Suppressor macrophage treated with lipopolysaccharide for 4 hours (primary cell): ENCODE data around the gene TOP3B.
"Not testable (repeated sequence)": the region's sequence is repeated elsewhere in the genome, so short reads cannot be mapped to it uniquely, and the experiment has no call there.

Source experiments
- DNase-seq: peaks from one replicate; pipeline ENCODE4 v3.0.0-alpha.2; 2020

TOP3B gene

DNA sequence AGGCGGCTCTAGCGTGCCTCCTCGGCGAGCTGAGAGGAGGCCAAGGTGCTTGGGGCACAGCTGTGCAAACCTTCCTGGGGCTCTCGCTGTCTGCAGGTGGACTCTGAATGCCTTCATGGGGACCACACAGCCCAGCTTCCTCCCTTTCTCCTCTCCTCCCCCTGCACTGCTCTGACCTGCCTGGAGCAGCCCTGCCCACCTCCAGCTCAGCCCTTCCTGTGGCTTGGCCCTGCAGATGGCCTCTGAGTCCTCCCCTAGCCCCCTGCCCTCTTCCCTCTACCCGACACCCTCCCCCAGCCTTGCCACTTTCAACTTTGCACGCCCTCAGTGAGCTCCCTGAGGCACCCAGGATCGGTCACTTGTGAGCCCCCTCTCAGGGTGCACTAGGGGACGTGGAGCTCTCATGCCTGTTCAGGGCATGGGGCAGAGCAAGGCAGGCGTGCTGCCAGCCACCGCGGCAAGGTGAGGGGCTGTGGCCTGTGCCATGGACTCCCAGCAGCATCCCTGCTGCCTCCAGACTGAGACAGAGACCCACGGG is 61.3 kb downstream of the TOP3B start:
- DNase-seq, result no peak

DNA sequence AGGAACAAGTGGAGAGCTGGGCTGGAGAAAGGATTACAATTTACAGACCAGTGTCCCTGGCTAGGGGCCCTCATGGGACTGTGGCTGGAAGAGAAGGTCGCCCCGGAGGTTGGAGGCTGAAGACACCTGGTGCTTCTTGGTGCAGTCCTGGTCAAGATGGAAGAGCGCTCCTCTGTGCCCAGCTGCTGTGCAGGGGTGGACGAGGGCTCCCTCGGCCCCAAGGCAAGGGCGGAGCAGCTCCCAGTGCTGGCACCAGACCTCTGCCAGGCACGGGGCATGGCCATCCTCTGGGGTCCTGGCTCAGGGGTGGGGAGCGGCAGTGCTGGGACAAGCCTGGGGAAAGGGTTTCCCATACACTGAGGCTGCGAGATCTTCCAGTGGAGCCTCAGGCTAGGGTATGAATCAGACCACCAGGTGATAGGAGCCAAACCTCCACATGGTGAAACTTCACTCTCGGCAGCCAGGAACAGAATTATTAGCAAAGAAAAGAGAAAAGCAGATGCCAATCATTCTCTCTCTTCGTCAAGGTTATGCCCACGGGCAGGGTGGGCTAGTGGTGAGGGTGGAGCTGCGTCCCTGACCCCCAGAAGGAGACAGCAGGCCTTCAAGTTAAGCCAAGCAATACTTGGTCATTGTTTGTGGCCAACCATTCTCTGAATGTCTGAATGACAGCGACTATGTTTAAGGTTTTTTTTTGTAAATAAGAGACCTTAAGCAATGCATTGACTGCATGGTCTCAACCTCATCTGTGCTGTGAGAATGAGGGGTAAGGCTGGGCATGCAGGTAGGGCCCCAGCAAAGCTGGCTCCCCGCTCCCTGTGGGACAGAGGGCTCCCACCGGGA is 62.0 kb downstream of the TOP3B start:
- DNase-seq, result no peak

DNA sequence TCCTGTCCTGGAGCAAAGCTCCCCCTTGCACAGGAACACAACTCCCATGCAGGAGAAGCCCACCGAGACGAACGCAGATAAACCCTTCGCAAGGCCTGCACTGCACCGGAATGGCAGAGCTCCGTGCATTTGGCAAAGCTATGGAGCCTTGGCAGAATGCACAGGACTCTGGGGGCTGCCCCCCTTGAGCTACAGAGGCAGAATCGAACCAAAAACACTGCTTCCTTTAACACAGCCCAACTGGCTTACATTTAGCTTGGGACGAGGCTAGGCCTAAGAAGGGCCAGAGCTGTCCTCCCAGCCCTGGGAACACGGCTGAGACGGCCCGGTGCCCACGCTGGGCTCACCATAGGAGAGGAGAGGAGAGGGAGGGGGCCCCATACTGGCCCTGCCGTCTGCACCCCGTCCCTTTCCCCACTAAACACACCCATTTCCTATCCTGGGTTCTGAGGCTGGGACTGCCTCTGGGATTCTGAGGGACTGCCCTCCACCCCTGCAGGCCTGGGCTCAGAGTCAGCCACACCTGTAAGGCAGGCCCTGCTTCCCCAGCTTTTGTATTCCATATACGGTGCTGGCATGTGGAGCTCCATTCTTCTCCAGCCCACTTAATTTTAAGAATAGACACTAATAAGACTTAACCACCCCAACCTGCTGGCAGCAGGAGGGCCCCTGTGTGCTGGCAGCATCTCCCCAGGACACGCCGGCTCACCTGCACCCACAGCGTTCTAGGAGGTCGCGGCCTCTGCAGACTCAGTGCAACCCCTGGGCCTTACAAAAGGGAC is 62.9 kb downstream of the TOP3B start:
- DNase-seq, result no peak

DNA sequence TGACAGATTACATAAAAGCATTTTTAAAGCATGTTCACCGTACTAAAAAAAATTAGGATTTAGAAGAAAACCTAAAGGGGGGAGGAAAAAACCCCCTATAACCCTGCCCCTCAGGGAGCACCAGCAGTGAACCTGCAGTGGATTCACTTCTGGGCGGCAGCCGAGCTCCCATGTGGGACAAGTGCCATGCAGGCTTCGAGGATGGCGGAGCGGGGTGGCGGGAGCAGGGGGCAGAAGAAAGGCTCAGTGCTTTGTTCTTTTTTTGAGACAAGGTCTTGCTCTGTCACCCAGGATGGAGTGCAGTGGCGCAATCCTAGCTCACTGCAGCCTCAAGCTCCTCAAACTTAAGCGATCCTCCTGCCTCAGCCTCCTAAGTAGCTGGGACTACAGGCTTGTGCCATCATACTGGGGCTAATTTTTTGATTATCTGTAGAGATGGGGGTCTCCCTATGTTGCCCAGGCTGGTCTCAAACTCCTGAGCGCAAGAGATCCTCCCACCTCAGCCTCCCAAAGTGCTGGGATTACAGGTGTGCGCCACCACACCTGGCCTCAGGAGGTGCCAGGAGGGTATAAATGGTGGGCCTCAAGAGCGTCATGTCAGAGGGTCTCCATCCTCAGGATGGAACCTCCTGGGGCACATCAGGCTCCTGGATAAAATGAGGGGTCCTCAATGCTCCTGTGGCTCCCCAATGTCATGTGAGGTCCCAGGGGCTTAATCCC is 64.0 kb downstream of the TOP3B start:
- no peak for DNase-seq

DNA sequence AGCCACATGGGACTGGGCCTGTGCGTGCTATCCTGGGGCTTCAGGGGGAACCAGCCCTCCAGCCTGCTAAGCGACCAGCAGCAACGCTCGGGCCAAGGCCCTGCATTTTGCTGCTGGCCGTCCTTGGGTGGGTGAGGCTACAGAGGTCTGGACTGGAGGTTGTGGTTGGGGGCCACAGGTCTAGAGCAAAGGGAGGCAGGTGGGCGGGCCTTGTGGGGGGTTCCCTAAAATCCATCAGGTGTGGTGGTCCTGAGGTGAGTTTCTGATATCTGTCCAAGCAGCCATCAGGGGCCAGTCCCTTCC is 64.7 kb downstream of the TOP3B start:
- DNase-seq, result no peak

DNA sequence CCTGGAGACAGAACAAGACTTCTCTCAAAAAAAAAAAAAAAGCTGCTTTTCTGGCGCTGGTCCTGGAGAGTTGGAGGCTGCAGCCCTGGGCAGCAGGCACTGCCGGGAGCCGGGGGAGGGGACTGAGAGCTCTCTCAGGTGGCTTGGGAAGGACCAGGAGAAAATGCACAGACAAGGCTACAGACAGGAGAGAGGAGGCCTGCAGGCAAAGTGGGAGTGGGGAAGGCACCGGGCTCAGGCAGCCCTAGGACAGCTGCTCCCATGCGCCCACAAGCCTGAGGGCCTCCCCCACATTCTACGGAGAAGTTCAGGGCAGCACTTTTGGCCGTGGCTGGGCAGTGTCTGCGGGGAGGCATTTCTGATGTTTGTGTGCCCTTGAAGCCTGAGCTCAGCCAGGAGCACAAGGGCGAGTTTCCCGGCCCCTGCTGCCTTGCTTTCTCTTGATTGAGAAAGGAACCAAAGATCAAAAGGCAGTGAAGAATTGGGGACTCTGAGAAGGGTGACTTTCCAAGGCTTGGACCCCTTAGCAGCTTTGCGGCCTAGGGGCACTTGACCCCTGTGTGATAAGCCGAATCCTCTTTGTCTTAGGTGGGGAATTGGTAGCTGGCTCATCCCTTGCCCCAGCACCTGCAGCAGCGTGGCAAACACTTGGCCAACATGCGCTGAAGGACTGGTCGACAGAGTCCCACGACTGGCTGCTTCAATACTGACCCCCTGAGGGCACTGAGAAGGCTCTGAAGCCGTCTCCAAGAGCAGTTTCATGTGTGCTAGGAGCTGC is 65.2 kb downstream of the TOP3B start:
- no peak for DNase-seq

DNA sequence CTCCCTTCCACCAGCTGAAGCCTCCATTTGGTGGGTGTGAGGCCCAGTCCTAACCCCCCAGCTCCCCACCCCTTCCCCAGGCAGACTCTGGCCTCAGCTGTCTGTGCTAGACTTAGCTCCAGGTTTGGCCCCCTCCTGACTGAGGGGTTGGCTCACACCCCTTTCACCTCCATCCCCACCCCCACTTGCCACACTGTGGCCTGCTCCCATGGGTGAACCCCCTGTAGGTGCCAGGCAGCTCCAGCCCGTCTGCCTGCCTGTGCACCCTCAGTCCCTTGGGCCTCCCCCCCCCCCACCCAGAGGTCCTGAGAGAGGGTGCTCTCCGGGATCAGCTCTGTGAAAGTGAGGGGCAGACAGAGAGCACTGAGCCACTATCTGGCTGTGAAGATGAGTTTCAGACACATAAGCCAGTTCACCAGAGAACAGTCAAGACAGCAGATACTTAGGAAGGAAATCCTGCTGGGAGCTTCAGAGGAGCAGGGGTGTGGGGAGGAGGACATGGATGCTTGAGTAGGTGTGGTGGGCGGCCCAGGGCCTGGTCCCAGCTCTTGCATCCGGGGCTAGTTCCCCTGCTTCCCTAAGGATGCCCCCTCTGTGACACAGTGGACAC is 66.2 kb downstream of the TOP3B start:
- DNase-seq, result no peak

DNA sequence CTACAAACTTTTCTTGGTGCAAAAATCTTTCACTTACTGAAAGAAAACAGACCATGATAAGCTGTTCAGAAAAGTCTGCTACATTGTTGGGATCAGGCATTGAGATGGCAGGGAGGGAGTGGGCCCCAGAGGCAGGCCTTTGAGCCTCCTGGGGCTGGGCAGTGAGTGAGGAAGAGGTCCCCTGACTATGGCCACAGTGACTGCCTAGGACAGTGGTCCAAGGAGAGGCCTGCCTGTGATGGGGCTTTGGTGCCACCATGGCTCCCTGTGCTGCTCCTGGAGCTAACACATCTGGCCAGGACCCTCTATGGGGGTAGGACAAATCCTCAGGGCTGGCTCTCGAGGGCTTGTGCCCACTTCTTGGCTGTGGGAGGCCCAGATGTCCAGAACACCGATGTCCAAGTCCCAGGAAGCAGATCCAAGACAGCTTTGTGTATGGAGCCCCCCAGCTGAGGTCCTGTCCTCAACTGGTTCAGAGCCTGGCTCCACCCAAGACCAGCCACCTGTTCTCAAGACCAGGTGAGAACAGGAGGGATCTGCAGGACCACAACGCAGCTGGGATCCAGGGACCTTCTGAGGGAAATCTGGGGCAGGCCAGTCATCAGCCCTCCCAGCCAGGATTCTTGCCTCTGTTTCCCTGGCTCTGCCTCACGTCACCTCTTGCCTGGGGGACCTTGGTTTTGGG is 66.8 kb downstream of the TOP3B start:
- DNase-seq, result no peak

DNA sequence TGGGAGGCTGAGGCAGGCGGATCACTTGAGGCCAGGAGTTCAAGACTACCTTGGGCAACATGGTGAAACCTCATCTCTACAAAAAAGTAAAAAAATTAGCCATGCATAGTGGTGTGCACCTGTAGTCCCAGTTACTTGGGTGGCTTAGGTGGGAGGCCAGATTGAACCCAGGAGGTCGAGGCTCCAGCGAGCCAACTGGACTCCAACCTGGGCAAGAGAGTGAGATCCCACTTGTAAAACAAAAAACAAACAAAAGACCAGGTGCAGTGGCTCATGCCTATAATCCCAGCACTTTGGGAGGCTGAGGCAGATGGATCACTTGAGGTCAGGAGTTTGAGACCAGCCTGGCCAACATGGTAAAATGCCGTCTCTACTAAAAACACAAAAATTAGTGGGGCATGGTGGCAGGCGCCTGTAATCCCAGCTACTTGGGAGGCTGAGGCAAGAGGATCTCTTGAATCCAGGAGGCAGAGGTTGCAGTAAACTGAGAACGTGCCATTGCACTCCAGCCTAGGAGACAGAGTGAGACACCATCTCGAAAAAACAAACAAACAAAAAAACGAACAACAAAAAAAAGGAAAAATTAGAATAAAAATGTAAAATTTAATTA is 68.4 kb downstream of the TOP3B start:
- not testable (repeated sequence) for DNase-seq

DNA sequence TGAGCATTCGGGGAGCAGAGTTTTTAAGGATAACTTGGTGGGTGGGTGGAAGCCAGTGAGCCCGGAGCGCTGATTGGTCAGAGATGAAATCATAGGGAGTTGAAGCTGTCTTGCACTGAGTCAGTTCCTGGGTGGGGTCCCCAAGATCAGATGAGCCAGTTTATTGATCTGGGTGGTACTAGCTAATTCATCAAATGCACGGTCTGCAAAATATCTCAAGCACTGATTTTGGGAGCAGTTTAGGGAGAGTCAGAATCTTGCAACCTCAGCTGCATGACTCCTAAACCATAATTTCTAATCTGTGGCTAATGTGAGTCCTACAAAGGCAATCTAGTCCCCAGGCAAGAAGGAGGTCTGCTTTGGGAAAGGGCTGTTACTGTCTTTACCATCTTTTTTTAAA is 72.2 kb downstream of the TOP3B start:
- not testable (repeated sequence) for DNase-seq

DNA sequence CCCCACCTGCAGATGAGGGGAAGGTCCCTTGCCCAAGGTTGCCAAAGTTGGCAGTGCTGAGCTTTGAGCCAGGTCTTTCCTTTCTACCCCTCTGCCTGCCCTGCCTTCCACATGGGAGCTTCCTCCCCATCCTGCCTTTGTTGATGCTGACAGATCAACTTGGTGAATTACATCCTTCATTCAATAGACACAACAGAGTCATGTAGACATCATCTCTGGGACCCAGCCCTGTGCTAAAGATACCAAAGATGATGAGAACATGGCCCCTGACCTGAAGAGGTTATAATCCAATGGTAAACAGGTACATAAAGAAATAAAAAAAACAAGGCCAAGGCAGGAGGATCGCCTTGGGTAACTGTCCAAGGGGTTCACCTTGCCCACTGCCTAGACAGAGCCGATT is 72.7 kb downstream of the TOP3B start:
- DNase-seq, result no peak

DNA sequence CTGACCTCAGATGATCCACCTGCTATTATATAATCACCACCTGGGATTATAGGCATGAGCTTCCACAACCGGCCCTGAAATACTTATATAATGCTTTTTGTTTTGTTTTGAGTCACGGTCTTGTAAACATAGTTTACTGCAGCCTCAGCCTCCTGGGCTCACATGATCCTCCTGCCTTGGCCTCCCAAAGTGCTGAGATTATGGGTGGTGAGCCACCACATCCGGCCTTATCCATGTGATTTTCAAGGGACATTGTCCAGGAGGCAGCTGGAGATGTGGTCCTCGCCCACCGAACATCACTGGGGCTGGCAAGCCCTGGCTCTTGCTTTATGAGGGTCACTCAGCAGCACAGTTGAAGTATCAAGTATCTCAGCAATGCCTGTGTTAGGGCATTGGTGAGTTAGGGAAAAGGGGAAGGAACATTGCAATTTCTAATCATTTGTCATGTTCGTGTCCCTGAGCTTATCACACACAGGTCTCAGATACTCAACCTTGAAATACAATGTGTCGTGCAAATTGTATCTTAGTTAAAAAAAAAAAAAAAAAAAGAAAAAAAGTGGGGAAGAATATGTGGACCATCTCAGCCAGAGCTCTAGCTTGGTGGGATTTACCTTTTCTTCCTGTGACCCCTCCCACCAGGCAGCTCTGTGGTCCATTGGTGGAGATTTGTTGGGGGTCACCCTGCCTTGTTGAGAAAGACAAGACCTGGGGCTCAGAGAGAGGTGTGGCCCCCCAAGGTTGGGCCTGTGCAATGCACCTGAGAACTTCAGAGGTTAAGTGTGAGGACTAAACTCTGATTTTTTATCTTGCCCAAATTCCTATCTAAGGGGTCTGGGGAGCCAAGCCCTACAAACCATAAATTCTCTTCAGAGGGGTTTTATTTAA is 74.7 kb downstream of the TOP3B start:
- DNase-seq, result no peak
